EL (cell line): ENCODE measurements around the gene CDK17.
"Not testable (repeated sequence)": the region's sequence is repeated elsewhere in the genome, so short reads cannot be mapped to it uniquely, and the experiment has no call there.

ENCODE experiments used
- DNase-seq: peaks from one replicate; pipeline ENCODE4 v3.0.0-alpha.2; 2016

Gene CDK17

GRCh38 chr12:96387981-96388380, 12.3 kb downstream of the CDK17 start:
- no peak for DNase-seq

- no peak for DNase-seq
These were observed 13.4 kb downstream of the CDK17 start for GRCh38 chr12:96386794-96387193.

- DNase-seq, result peak; percentile 43
These were observed 16.2 kb downstream of the CDK17 start for GRCh38 chr12:96383991-96384390.

- no peak for DNase-seq
These were observed 16.9 kb downstream of the CDK17 start for GRCh38 chr12:96383371-96383770.

GRCh38 chr12:96379743-96380142, 20.5 kb downstream of the CDK17 start:
- not testable (repeated sequence) for DNase-seq

GRCh38 chr12:96378319-96378718, 21.9 kb downstream of the CDK17 start:
- DNase-seq, result no peak

GRCh38 chr12:96376865-96377264, 23.4 kb downstream of the CDK17 start:
- DNase-seq, result no peak

GRCh38 chr12:96375841-96376604, 24.2 kb downstream of the CDK17 start:
- no peak for DNase-seq

GRCh38 chr12:96375170-96375569, 25.1 kb downstream of the CDK17 start:
- no peak for DNase-seq

GRCh38 chr12:96371790-96372699, 28.2 kb downstream of the CDK17 start:
- DNase-seq, result no peak

GRCh38 chr12:96371138-96371789, 29.0 kb downstream of the CDK17 start:
- no peak for DNase-seq

- no peak for DNase-seq
These were observed 31.6 kb downstream of the CDK17 start for GRCh38 chr12:96368687-96369086.

GRCh38 chr12:96368233-96368632, 32.0 kb downstream of the CDK17 start:
- DNase-seq, result no peak

- DNase-seq, result no peak
These were observed 33.9 kb downstream of the CDK17 start for GRCh38 chr12:96366381-96366654.

GRCh38 chr12:96365604-96366380, 34.4 kb downstream of the CDK17 start:
- DNase-seq, result no peak

GRCh38 chr12:96364092-96364700, 36.0 kb downstream of the CDK17 start:
- DNase-seq, result no peak

- no peak for DNase-seq
These were observed 39.2 kb downstream of the CDK17 start for GRCh38 chr12:96361074-96361473.

GRCh38 chr12:96360550-96360949, 39.7 kb downstream of the CDK17 start:
- DNase-seq, result no peak

GRCh38 chr12:96359328-96359727, 40.9 kb downstream of the CDK17 start:
- DNase-seq, result no peak

GRCh38 chr12:96356831-96357230, 43.4 kb downstream of the CDK17 start:
- no peak for DNase-seq

- no peak for DNase-seq
These were observed 45.2 kb downstream of the CDK17 start for GRCh38 chr12:96354844-96355534.

GRCh38 chr12:96354326-96354725, 45.9 kb downstream of the CDK17 start:
- peak; percentile 41 for DNase-seq
